WI38 (cell line): ENCODE results near the gene SIAH2.

ENCODE experiments used
- H3K4me3 ChIP-seq: 2 replicates; pipeline ENCODE4 v1.5.1; 2011; ENCODE audit warnings: low read depth, mild to moderate bottlenecking, control low read depth, low read length
- CTCF ChIP-seq: IDR thresholded peaks from 2 replicates; pipeline ENCODE4 v1.5.1; 2012; ENCODE audit warnings: low read depth, mild to moderate bottlenecking, control low read depth, low read length

SIAH2 gene

GRCh38 chr3:150763841-150764483 is 993 bp upstream of the SIAH2 start:
- peak; percentile 39 for TF ChIP-seq CTCF
- H3K4me3 ChIP-seq: peak overlapping the region; percentile 92

- TF ChIP-seq CTCF: no peak
- H3K4me3 ChIP-seq: peak overlapping the region; percentile 92
Observed at GRCh38 chr3:150762662-150763121, 277 bp downstream of the SIAH2 start.

GRCh38 chr3:150761831-150762661 is 923 bp downstream of the SIAH2 start:
- H3K4me3 ChIP-seq: peak overlapping the region; percentile 92
- TF ChIP-seq CTCF: no peak

- no peak for TF ChIP-seq CTCF
- H3K4me3 ChIP-seq: peak overlapping the region; percentile 92
Observed at GRCh38 chr3:150760431-150761200, 2.4 kb downstream of the SIAH2 start.

- H3K4me3 ChIP-seq: peak overlapping the region; percentile 92
- TF ChIP-seq CTCF: no peak
Observed at GRCh38 chr3:150759947-150760346, 3.0 kb downstream of the SIAH2 start.

GRCh38 chr3:150759319-150759718 is 3.6 kb downstream of the SIAH2 start:
- H3K4me3 ChIP-seq: no peak overlapping the region
- no peak for TF ChIP-seq CTCF
